Measurements from ENCODE around the gene HSPA5.

- TF ChIP-seq POLR2A (IDR thresholded peaks at IDR 0.05) (no peak), CTCF (IDR thresholded peaks at IDR 0.05) (no peak)
Observed at GRCh38 chr9:125241863-125242739, 958 bp upstream of the HSPA5 start.

Measured in ovary (tissue), 3 donors.